H1 (cell line): ENCODE data around the gene SNED1. TPM values are rescaled to one million over a fixed set of nuclear protein-coding genes. Genes with fewer than 3 reads are reported as not detected.

Experiments
- RFX5 ChIP-seq: IDR thresholded peaks from 2 replicates; pipeline ENCODE4 v1.6.1; 2011; ENCODE audit warnings: low read depth, low read length, improper control_type of control experiment, borderline replicate concordance
- SIN3A ChIP-seq, 2 experiments: IDR thresholded peaks in 1 of 2; conservative IDR thresholded peaks in 1 of 2; 2 replicates each; pipeline ENCODE4 v1.6.1; 2011 to 2012; ENCODE audit warnings: low read length in 2 of 2, improper control_type of control experiment in 1 of 2, low read depth in 1 of 2, mild to moderate bottlenecking in 1 of 2
- SP2 ChIP-seq: IDR thresholded peaks from 2 replicates; pipeline ENCODE4 v1.6.1; 2012; ENCODE audit warnings: mild to moderate bottlenecking, low read length, inconsistent platforms
- polyA plus RNA-seq, 7 experiments: library from polyadenylated mRNA; depleted of rRNA in 3 of 7; stranded (reverse) in 5 of 7; unstranded in 2 of 7; fragments of >200 nt in 5 of 7; fragments of 200-250 nt in 2 of 7; gene quantifications; 1 replicate in 5 of 7; 2 replicates in 1 of 7; 4 replicates in 1 of 7; pipeline versions ENCODE4 v1.2.1 to v1.2.3, GENCODE V29; 2011 to 2013; ENCODE audit warnings: missing spikeins in 2 of 7, mixed read lengths in 2 of 7
- total RNA-seq: library from RNA; stranded (reverse); fragmentation: NEBNext Ultra II Directional; extraction: Animal tissue kit (Norgen Biotek cat#: 25700); gene quantifications from 2 replicates; pipeline ENCODE4 v1.2.1, GENCODE V29; 2021
- TF ChIP-seq, protein P1 (sequence below): IDR thresholded peaks from 2 replicates; pipeline ENCODE4 v1.6.1; 2011; ENCODE audit warnings: low read length, improper control_type of control experiment

The SNED1 gene
- total and polyA plus RNA-seq, 2 of the 8 experiments (the other 6 are each of a cell fraction or from before 2014, with no cell fraction given): 1.9 TPM

DNA sequence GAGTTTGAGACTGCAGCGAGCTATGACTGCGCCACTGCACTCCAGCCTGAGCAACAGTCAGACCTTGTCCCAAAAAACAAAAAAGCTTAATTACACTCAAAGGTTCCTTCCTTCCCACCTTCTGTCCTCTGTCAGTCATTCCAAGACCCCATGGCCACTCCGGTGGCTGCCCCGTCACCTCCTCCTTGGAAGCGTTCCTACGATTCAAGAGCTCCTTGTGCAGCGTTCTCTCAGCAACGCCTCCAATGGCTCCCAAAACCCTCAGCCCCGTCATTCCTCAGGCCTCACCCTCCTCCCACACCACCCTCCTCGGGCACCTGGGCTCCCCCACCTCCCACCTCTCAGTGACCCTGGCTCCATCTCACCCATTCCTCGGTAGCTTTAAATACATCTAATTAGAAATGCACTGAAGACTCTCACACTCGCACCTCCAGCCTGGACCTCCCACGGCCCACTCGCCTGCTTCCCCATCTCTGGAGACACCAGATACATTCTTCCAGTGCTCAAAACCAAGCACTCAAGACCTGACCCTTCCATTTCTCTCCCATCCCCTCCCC is 142.9 kb downstream of the SNED1 start (continued):
- TF ChIP-seq, protein P1, sequence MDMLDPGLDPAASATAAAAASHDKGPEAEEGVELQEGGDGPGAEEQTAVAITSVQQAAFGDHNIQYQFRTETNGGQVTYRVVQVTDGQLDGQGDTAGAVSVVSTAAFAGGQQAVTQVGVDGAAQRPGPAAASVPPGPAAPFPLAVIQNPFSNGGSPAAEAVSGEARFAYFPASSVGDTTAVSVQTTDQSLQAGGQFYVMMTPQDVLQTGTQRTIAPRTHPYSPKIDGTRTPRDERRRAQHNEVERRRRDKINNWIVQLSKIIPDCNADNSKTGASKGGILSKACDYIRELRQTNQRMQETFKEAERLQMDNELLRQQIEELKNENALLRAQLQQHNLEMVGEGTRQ: no peak
- TF ChIP-seq SP2 (no peak), RFX5 (no peak), SIN3A (conservative IDR thresholded peaks at IDR 0.05 in 1 of 2, IDR thresholded peaks at IDR 0.05 in 1 of 2; ENCODE audit: low read depth in 1 of 2, low read length in 2 of 2) (no peak)
- TF ChIP-seq, all 59 proteins: peak for 0
